Left cardiac atrium (tissue), 4 donors: ENCODE measurements around the gene TSC22D1. TPM values are rescaled to one million over a fixed set of nuclear protein-coding genes. Genes with fewer than 3 reads are reported as not detected.
"Not testable (repeated sequence)": the region's sequence is repeated elsewhere in the genome, so short reads cannot be mapped to it uniquely, and the experiment has no call there.

Source experiments
- ATAC-seq, 2 donors: fragments of 200-7000 bp; cut with Tn5 transposase; one replicate each; pipeline ENCODE4 v1.9.1; 2020; ENCODE audit warnings: mild to moderate bottlenecking in 2 of 2, moderate library complexity in 2 of 2
- DNase-seq: peaks from one replicate; pipeline ENCODE4 v3.0.0-alpha.2; 2020
- intact Hi-C, 2 donors: fragments of 100-400 bp; cut with DNase I; formaldehyde crosslinking; loops; one replicate each; pipeline versions ENCODE4 v1.14.1 to v1.15.1; 2022 to 2023
- total RNA-seq, 2 donors: library from RNA; stranded (reverse); fragmentation: NEBNext Ultra II Directional; extraction: Animal tissue kit (Norgen Biotek cat#: 25700); gene quantifications; one replicate each; pipeline ENCODE4 v1.2.1, GENCODE V29; 2021
- donor health status: DM: no; HTN: yes; CAD: no.
- donor health status: DM: no; HTN: yes; CAD: no; lungs with severe emphysema.
- donor health status: DM: yes; HTN: yes; CAD: no.
- donor health status: Dilated cardiomyopathy.

Gene TSC22D1
- total RNA-seq, 2 donors from 2014 or later = 68.5 to 109 TPM

- intact Hi-C loops = loop anchor here in 1 of 2 donors (5.0 to 10.0 kb wide), 3 partner anchors 90 to 342 kb away; no protein-coding TSS in a partner anchor
- no peak for ATAC-seq
- DNase-seq = no peak
These were observed 1.1 kb downstream of the TSC22D1 start for GRCh38 chr13:44575035-44575434.

DNA sequence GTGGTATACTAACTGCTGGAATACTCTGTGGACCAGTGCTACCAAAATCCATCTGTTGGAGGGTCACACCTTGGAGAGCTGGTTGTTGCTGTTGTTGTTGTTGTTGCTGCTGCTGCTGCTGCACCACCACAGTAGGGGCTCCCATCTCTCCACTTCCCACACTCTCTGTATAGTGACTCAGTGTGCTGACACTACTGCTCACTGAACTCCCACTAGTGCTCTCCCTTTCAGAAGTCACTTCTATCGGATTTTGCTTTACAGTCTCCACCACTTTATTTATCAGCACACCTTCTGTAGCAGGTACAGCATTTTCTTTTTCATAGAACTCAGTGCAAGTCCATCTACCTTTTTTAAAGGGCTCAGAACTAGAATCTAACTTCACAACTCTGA lies 1.7 kb downstream of the TSC22D1 start:
- ATAC-seq = no peak
- intact Hi-C loops = loop anchor here in 1 of 2 donors (10.0 kb wide), 1 partner anchor 90 kb away; no protein-coding TSS in a partner anchor
- no peak for DNase-seq

- ATAC-seq (no peak), DNase-seq (no peak)
- intact Hi-C loops = loop anchor here in 1 of 2 donors (10.0 kb wide), 1 partner anchor 89 kb away; no protein-coding TSS in a partner anchor
These were observed 2.2 kb downstream of the TSC22D1 start for GRCh38 chr13:44573790-44574465.

DNA sequence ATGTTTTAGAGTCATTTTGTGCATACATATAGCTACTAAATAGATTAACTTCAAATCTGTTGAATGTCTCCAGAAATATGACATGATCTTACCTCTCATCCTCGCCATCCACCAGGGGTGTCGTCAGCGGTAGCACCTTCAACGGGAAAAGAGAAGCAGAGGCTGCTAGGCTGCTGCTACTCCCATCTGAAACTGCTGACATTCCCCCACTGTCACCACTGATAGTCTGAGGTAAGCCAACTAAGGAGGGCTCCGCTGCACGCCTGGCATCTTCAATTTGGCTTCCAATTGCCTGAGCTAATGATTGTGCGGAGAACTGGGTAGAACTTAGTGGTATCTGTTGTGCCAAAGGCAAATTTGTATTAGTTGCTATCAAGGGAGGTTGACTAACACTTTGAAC lies 3.1 kb downstream of the TSC22D1 start:
- ATAC-seq (no peak), DNase-seq (no peak)
- intact Hi-C loops = loop anchor here in 1 of 2 donors (10.0 kb wide), 1 partner anchor 88 kb away; no protein-coding TSS in a partner anchor

- intact Hi-C loops = no loop called here
These were observed 9.5 kb downstream of the TSC22D1 start for GRCh38 chr13:44566601-44567000.

DNA sequence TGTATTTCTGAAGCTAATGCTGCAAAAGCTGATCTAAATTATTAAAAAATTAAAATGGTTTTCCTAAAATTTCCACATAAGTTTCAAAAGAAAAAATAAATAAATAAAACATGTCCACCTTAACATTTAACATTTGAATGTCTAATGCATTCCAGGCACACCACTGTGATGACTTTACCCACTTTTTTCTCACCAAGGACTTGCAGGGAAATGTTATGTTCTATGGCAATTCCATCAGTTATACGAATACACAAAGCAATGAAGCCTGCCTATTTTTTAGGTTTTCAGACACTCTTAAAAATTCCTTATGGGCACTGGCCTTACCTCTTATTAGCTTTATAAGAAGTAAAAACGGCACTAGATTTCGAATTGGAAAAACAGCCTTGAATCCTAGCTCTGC lies 10.2 kb downstream of the TSC22D1 start:
- DNase-seq = no peak
- intact Hi-C loops = no loop called here
- ATAC-seq = no peak

More at GRCh38 chr13:44566601-44567000, 9.5 kb downstream of the TSC22D1 start:
- no peak for ATAC-seq
- DNase-seq = no peak

- intact Hi-C loops = no loop called here
- no peak for ATAC-seq
- no peak for DNase-seq
These were observed 11.2 kb downstream of the TSC22D1 start for GRCh38 chr13:44564936-44565335.

- ATAC-seq, DNase-seq, intact Hi-C loops: not testable (repeated sequence)
These were observed 13.3 kb downstream of the TSC22D1 start for GRCh38 chr13:44562853-44563252.

- intact Hi-C loops = no loop called here
- DNase-seq (no peak), ATAC-seq (no peak)
These were observed 14.8 kb downstream of the TSC22D1 start for GRCh38 chr13:44561351-44561750.

GRCh38 chr13:44557986-44558385 lies 18.1 kb downstream of the TSC22D1 start:
- DNase-seq (no peak), ATAC-seq (no peak)
- intact Hi-C loops = no loop called here

GRCh38 chr13:44555207-44555606 lies 20.9 kb downstream of the TSC22D1 start:
- intact Hi-C loops = no loop called here
- ATAC-seq = no peak
- no peak for DNase-seq

- intact Hi-C loops = no loop called here
- DNase-seq (no peak), ATAC-seq (no peak)
These were observed 26.7 kb downstream of the TSC22D1 start for GRCh38 chr13:44549476-44549875.

DNA sequence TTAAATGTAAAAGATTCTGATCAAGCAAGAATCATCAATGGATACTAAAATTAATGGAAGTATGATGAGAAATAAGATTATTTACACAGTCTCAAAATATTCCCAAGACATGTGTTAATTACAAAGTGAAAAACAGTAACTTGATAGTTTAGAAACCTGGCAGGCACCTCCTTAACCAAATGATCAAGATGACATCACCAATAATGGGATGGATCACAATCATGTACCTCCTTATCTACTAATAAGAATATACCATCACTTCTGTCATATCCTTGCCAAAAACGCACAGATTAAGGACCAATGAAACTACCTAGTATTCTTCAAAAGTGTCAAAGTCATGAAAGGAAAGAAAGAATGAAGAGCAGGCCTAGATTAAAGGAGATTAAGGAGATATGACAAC lies 30.0 kb downstream of the TSC22D1 start:
- intact Hi-C loops = no loop called here
- no peak for DNase-seq
- ATAC-seq = no peak

DNA sequence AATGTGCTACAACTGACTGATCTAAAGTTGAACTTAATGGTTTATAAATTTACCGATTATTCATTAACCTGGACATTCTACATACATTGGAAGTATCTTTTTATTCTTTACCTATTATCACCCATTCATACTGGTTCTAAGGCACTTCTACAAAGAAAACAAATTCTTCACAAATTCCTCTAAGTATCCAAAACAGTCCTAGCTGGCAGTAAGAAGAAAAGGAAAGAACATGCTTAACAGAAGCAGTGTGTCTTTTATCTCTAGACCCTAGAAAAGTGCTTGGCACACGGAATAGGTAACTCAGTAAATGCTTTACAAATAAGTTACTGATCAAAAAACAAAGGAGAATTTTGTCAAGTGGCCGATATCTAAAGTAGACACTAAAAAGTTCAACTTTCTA lies 32.8 kb downstream of the TSC22D1 start:
- DNase-seq (no peak), ATAC-seq (no peak)
- intact Hi-C loops = no loop called here

DNA sequence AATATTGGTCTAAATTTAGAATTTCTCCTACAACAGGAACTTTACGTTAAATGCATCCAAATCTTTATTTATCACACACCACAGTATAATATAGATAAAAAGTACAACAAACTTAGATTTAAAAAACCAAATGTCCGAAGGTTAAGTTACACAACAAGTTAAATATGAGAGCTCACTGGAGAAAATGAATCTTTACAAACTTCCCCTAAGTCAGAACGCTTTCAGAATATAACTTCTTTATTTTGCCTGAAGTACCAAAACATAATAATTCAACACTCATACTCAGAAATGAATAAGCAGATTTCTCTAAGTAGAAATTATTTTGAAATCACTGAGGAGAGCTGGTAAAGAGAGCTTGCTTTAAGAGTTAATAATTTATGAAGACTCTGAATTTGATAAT lies 33.8 kb downstream of the TSC22D1 start:
- intact Hi-C loops = no loop called here
- ATAC-seq (no peak), DNase-seq (no peak)

DNA sequence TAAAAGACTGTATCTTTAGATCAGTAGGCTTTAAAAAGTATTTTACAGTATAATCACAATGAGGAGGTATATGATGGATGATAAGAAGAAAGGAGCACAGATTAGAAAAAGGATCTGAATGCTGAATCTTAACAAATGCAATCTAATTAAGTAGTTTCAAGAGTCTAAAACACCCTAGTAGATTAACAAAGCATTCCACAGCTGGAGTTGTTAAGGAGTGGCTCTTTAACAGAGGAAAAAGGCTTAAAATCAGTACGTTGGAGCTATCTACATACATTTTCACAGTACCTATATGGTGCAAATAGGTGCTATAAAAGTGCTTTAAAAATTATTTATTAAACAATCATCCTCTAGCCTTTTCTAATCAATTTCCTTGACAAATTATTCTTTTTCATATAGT lies 34.5 kb downstream of the TSC22D1 start:
- no peak for DNase-seq
- intact Hi-C loops = no loop called here
- no peak for ATAC-seq

- ATAC-seq = no peak
- intact Hi-C loops = no loop called here
- DNase-seq = no peak
These were observed 35.2 kb downstream of the TSC22D1 start for GRCh38 chr13:44540761-44541434.

GRCh38 chr13:44537248-44537647 lies 38.9 kb downstream of the TSC22D1 start:
- intact Hi-C loops = no loop called here
- ATAC-seq (no peak), DNase-seq (no peak)

DNA sequence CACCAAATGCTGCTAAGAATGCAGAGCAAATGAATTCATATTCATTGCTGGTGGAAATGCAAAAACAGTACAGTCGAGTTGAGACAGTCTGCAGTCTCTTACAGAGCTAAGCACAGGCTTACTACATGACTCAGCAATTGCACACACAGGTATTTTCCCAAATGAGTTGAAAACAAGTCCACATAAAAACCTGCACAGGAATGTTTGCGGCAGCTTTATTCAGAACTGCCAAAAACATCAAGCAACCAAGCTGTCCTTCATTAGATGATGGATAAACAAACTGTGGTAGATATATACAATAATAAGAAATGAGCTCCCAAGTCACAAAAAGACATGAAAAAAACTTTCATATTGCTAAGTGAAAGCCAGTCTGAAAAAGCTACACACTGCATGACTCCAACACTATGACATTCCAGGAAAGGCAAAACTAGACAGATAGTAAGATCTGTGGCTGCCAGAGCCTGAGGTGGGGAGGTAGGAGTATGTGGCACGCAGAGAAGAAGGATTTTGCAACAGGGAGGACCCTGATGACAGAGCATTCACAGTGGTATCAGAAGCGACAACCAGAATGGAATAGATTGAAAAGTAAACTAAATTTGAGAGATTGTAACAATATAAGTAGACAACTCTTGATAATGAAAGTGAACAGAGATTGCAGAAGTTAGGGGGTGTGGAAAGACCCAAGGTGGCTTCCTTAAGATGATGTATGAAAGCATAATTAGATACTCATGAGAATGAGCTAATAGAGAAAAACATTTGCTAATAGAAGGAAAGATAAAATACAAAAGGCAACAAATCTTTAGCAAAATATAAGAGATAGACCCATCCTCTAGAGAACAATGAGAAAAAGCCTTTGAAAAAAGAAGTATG lies 52.7 kb downstream of the TSC22D1 start:
- DNase-seq = no peak
- intact Hi-C loops = no loop called here
- ATAC-seq = peak in 1 of 2 donors; percentile 88

DNA sequence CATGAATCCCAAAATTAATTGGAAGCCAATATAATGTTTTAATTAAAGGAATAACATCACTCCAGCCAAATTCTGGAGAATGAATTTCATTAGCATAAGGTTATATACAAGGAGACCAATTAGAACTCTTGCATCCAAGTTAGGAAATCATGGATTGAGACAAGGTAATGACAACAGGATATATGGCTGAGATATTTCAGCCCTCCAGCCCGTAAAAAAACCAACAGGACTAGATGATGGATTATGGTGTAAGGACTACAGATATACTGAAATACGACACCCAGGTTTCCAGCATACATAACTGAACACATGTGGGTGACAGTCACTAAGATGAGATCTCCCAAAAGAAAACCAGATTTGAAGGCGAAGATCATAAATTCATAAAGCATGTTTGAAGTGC lies 56.5 kb downstream of the TSC22D1 start:
- intact Hi-C loops = no loop called here

More for the DNA sequence above, 56.5 kb downstream of the TSC22D1 start:
- ATAC-seq (no peak), DNase-seq (no peak)
